PC-9 (cell line): ENCODE results near the gene MAN2A2.

Experiments used
- EZH2 ChIP-seq: fragments of 200-600 bp; sonication (generic); IDR thresholded peaks from 2 replicates; pipeline ENCODE4 v1.8.0; 2017; ENCODE audit warnings: antibody characterized with exemption, low read depth
- TF ChIP-seq, protein P1 (sequence below): fragments of 200-600 bp; sonication (generic); conservative IDR thresholded peaks from 2 replicates; pipeline ENCODE4 v1.6.1; 2017; ENCODE audit warnings: mixed run types, antibody characterized with exemption, mild to moderate bottlenecking, moderate library complexity

DNA sequence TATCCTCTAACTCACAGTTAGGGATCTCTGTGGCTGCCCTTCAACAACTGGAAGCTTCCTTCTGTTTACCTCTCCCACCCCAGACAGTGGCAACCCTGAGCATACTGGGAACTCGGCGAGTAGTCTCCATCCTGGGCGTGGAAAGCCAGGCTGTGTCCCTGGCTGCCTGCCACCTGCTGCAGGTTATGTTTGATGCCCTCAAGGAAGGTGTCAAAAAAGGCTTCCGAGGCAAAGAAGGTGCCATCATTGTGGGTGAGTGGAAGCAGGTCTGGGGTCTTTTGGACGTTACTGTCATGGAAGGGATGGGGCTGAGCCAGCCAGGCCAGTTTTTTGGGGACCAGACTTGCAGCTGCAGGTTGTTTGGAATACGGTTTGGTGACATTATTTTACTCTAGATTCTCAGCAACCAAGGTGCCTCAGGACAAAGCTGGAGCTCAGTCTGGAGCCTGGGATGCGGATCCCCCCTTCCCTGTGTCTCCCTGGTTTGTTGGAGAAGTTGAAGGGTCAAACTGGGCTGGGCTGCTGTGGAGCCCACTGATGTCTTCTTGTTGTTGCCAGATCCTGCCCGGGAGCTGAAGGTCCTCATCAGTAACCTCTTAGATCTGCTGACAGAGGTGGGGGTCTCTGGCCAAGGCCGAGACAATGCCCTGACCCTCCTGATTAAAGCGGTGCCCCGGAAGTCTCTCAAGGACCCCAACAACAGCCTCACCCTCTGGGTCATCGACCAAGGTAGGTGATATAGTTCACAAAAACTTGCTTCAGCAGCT lies 39.4 kb downstream of the MAN2A2 start:
- TF ChIP-seq, protein P1, sequence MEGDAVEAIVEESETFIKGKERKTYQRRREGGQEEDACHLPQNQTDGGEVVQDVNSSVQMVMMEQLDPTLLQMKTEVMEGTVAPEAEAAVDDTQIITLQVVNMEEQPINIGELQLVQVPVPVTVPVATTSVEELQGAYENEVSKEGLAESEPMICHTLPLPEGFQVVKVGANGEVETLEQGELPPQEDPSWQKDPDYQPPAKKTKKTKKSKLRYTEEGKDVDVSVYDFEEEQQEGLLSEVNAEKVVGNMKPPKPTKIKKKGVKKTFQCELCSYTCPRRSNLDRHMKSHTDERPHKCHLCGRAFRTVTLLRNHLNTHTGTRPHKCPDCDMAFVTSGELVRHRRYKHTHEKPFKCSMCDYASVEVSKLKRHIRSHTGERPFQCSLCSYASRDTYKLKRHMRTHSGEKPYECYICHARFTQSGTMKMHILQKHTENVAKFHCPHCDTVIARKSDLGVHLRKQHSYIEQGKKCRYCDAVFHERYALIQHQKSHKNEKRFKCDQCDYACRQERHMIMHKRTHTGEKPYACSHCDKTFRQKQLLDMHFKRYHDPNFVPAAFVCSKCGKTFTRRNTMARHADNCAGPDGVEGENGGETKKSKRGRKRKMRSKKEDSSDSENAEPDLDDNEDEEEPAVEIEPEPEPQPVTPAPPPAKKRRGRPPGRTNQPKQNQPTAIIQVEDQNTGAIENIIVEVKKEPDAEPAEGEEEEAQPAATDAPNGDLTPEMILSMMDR, result no peak
- no peak for TF ChIP-seq EZH2
